Colonic mucosa (tissue), 4 donors: ENCODE results near the gene CCDC12. TPM values are rescaled to one million over a fixed set of nuclear protein-coding genes. Genes with fewer than 3 reads are reported as not detected.

Experiments used
- DNase-seq: peaks from one replicate; pipeline ENCODE4 v3.0.0-alpha.2; 2020
- H3K27ac ChIP-seq: fragments of 200-600 bp; one replicate; pipeline ENCODE4 v1.8.0; 2021
- H3K27me3 ChIP-seq: fragments of 200-600 bp; one replicate; pipeline ENCODE4 v1.8.0; 2021
- H3K36me3 ChIP-seq: fragments of 200-600 bp; one replicate; pipeline ENCODE4 v1.8.0; 2021
- H3K4me1 ChIP-seq: fragments of 200-600 bp; one replicate; pipeline ENCODE4 v1.8.0; 2021; ENCODE audit warnings: mild to moderate bottlenecking
- H3K4me3 ChIP-seq: fragments of 200-600 bp; one replicate; pipeline ENCODE4 v1.8.0; 2021
- H3K9ac ChIP-seq, 2 donors: one replicate each; pipeline ENCODE4 v1.7.0; 2013; ENCODE audit warnings: control low read depth in 2 of 2, low read depth in 2 of 2, low read length in 2 of 2
- H3K9me3 ChIP-seq: fragments of 200-600 bp; one replicate; pipeline ENCODE4 v1.8.0; 2021
- CTCF ChIP-seq: fragments of 200-600 bp; IDR thresholded peaks from one replicate; pipeline ENCODE4 v1.8.0; 2022; ENCODE audit warnings: antibody characterized with exemption, mild to moderate bottlenecking
- intact Hi-C: fragments of 100-400 bp; cut with DNase I; formaldehyde crosslinking; loops from one replicate; pipeline ENCODE4 v1.14.1; 2022
- total RNA-seq, 2 donors: library from RNA; stranded (reverse); fragmentation: NEBNext Ultra II Directional in 1 of 2; extraction: Animal tissue kit (Norgen Biotek cat#: 25700) in 1 of 2; gene quantifications; one replicate each; pipeline ENCODE4 v1.2.1, GENCODE V29; 2021
- donor health status: healthy.
- donor health status: DM: no; HTN: no; CAD: no.
- donor health status: DM: no; HTN: no; CAD: no.

The CCDC12 gene
- total RNA-seq, 2 donors from 2014 or later = 34.1 to 55.7 TPM

GRCh38 chr3:47000198-47000815 lies 23.8 kb upstream of the CCDC12 start:
- Histone ChIP-seq H3K9me3 (no peaks in the 10 kb centered on the region), H3K27ac (no peak overlapping the region), H3K27me3 (no peaks in the 10 kb centered on the region), H3K4me3 (no peak overlapping the region), H3K36me3 (peaks cover 18% of the 10 kb centered on the region), H3K4me1 (no peaks in the 10 kb centered on the region), H3K9ac (no peak overlapping the region)
- no peak for DNase-seq
- intact Hi-C loops = no loop called here
- TF ChIP-seq CTCF = no peak

- Histone ChIP-seq H3K27ac (no peak overlapping the region), H3K36me3 (peaks cover 18% of the 10 kb centered on the region)
- DNase-seq = no peak
Observed at GRCh38 chr3:46999516-47000197, 23.1 kb upstream of the CCDC12 start.

GRCh38 chr3:46998852-46999515 lies 22.4 kb upstream of the CCDC12 start:
- no peak for DNase-seq

More at GRCh38 chr3:46999516-47000197, 23.1 kb upstream of the CCDC12 start:
- no peaks in the 10 kb centered on the region for H3K27me3 ChIP-seq
- H3K4me1 ChIP-seq = no peaks in the 10 kb centered on the region
- H3K4me3 ChIP-seq = no peak overlapping the region
- H3K9me3 ChIP-seq = no peaks in the 10 kb centered on the region
- no peak for TF ChIP-seq CTCF
- intact Hi-C loops = loop anchor here (2.0 to 5.0 kb wide), 2 partner anchors 77 to 292 kb away; no protein-coding TSS in a partner anchor
- H3K9ac ChIP-seq = no peak overlapping the region

GRCh38 chr3:46998121-46998851 lies 21.7 kb upstream of the CCDC12 start:
- peaks cover 18% of the 10 kb centered on the region for H3K36me3 ChIP-seq
- TF ChIP-seq CTCF = peak; percentile 80
- DNase-seq = peak; percentile 78
- intact Hi-C loops = loop anchor here (2.0 to 5.0 kb wide), 2 partner anchors 75 to 291 kb away; no protein-coding TSS in a partner anchor
- H3K9ac ChIP-seq = no peak overlapping the region
- H3K9me3 ChIP-seq = no peaks in the 10 kb centered on the region
- no peak overlapping the region for H3K27ac ChIP-seq
- no peak overlapping the region for H3K4me3 ChIP-seq
- H3K27me3 ChIP-seq = no peaks in the 10 kb centered on the region
- H3K4me1 ChIP-seq = no peaks in the 10 kb centered on the region

More at GRCh38 chr3:46998852-46999515, 22.4 kb upstream of the CCDC12 start:
- H3K36me3 ChIP-seq = peaks cover 18% of the 10 kb centered on the region
- H3K27ac ChIP-seq = no peak overlapping the region
- TF ChIP-seq CTCF = no peak
- H3K27me3 ChIP-seq = no peaks in the 10 kb centered on the region
- intact Hi-C loops = loop anchor here (2.0 to 5.0 kb wide), 2 partner anchors 76 to 292 kb away; no protein-coding TSS in a partner anchor
- no peaks in the 10 kb centered on the region for H3K4me1 ChIP-seq
- H3K9me3 ChIP-seq = no peaks in the 10 kb centered on the region
- H3K4me3 ChIP-seq = no peak overlapping the region
- no peak overlapping the region for H3K9ac ChIP-seq
